ENCODE measurements around the gene TAF3.

Gene TAF3

DNA sequence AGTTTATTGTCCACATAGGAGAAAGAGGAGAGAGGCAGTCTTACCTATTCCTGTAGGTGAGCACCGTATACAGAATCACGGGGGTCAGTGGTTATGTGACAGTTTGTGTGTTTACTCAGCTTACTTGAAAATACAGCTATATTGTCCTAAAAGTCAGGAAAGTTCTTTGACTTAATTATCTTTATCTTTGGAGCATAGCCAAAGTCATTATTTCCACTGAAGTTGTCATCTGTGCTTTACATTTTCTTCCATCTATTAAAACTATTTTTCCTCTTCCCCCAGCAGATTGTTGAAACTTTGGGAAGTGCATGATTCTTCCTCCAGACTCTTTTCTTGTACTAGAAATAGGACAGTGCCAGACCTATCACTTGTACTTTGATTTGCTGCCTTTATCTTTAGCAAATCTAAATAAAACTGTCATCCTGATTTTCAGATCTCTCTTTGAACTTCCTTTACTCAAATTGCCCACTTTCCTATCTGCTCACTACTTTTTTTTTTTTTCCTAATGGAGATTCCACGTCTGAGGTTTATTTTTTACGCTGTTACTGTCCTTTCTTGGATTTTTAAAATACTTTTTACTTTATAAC, 58.3 kb downstream of the TAF3 start:
- no peak for DNase-seq (ENCODE audit: low read depth)

DNA sequence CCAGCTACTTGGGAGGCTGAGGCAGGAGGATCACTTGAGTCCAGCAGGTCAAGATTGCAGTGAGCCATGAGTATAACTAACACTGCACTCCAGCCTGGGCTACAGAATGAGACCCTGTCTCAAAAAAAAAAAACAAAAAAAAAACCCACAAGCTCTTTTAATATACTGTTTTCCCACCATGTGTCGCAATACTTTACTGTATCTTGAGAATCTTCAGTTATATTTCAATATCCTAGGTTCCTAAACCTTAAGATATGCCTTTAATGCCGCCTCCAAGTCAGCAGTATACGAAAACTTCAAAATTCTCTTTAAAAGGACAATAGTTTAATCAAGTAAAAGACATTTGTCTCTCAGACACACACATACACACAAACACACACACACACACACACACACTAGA, 62.8 kb downstream of the TAF3 start:
- no peak for DNase-seq (ENCODE audit: low read depth)

DNA sequence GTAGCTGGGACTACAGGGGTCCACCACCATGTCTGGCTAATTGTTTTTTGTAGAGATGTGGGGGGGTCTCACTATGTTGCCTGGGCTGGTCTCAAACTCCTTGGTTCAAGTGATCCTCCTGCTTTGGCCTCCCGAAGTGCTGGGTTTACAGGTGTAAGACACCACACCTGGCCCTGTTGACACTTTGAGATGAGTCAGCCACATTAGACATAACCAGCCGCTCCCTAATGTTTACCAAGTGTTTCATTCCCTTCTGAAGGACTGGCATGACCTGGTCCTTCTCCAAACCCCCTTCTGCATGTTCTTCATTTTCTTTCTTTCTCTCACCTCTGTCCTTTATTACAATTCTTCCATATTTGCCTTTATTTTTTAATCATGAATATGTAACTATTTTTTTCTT, 67.8 kb downstream of the TAF3 start:
- DNase-seq (ENCODE audit: low read depth) = no peak

DNA sequence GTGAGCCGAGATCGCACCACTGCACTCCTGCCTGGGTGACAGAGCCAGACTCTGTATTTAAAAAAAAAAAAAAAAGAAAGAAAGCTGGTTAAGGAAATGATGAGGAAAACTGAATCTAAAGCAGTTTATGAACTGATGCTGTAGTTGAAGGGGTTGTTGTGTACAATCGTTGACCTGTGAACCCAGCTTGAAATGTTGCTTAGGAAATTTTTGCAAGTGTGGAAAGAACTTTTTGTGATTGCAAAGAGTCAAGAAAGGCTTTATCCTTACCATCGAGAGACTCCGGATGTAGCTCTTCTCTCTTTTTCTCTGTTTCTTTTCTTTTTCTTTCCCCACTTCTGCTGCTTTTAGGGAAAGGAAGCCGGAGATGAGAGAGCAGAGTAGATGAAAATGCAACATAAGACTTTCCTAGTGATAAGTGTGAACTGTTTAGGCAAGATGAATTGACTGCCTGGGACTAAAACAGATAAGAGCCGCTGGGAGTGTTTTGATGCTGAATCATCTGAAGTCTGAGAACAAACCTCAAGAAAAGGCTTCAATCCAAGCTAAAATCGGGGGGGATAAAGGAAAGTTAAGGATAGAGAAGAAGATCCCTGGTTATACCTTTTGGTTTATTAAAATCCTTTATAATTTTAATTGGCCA, 69.0 kb downstream of the TAF3 start:
- peak; percentile 94 for DNase-seq (ENCODE audit: low read depth)

DNA sequence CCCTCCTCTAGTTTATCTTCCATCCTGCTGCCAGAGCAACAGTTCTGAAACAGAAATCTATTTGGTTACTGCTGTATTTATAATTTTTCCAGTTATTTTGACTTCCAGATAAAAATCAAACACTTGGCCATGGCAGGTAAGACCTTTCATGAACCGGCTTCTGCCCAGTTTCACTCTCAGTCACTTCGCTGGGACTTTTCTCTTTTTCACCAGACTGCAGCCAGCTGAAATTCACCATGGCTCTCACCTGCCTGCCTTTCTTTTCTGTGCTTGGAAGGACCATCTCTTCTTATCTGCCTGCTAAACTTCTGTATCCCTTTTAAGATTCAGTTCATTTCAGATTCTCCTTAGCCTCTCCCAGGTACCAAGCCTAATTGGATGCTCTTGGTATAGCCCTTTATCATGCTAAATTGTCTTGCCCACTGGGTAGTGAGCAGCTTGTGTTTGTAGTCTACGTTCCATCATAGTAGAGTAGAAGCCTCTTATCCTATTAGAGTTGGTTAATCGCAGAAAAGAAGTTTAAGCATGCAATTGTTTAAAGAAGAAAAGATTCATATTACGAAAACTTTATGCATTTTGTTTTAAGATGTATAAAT, 71.7 kb downstream of the TAF3 start:
- DNase-seq (ENCODE audit: low read depth) = no peak

DNA sequence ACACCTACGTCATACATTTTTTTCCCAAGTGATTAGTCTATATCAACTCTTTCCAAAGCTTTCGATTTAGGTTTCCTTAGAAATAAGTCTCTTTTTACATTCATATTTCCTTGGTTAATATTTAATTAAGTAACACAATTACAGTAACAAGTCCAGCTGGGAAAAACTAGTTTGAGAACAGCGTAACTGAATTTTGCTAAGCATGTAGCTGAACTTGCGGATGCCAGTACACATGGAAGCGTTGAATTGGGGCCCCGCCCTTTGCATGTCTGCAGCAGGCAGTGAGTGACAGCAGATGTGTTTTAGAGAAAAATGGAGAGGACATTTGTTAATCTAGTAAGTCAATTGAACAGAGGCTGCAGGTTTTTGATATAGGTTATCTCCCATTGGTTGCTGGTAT, 72.5 kb downstream of the TAF3 start:
- no peak for DNase-seq (ENCODE audit: low read depth)

DNA sequence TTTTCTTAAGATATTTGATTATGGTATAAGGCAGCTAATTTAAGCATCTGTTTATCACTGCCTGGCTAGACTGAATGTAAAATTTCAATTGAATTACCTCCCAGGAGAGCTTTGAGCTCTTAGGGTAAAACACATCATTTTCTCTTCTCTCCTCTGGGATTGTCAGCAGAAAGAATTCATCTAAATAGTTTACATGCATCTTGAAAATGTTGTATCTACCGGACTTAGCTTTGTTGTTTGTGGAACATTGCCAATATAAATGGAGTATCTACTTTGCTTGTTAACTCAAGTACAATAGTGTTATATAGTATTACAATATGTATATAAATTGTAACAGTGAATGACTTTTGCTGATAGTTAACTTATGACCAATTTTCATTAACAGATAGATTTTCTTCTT, 73.3 kb downstream of the TAF3 start:
- DNase-seq (ENCODE audit: low read depth) = peak; percentile 12

DNA sequence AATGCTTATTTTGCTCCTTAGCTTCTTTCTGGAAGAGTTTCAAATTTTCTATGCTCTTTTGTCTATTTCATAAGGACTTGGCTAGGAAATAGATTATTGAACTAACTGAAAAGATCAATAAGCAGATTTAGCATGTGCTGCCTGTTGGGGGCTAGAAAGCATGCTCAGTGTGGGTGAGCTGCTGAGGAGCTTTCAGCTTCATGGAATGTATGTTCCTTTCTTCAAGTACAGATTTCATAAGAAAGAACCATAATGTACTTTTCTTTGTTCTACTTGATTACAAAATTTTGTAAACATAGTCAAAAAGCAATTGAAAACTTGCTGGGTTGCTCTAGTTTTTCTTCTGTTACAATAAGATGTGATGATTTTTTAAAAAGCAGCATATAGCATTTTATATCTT, 73.8 kb downstream of the TAF3 start:
- peak; percentile 46 for DNase-seq (ENCODE audit: low read depth)

DNA sequence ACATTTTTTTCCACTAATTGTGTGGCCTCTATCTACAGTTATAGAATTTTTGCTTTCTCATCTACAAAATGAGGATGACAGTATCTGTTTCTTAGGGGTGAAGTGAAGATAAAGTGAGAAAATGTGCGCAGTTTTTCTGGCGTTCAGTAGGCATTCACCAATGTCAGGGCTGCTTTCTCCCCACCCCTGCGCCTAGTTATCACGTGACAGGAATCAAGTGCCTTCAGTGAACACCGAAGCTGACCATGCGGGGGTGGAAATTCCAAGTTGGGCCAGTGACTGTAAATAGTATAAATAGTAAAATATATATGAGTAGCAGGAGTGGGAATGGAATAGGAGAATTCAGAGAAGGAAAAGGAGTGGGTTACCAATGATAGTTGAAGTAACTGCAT, 77.4 kb downstream of the TAF3 start:
- DNase-seq (ENCODE audit: low read depth) = no peak

DNA sequence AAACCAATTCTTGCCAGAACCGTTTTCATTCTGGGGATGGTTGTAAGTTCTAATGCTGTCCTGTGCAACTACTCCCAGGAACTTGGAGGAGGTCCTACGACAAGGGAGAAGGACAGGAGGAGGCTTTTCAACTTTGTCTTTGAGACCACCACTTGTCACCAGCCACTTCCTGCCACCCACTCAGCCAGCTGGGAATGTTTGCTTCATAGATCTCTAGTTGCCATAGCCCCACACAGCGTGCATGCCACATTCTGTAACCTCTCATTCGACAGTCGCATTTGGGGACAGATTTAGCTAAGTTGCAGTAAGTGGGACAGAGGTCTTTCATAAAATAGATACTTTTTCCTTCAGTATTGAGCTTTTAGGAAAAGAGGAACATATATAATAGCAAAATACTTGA, 78.0 kb downstream of the TAF3 start:
- DNase-seq (ENCODE audit: low read depth) = no peak

DNA sequence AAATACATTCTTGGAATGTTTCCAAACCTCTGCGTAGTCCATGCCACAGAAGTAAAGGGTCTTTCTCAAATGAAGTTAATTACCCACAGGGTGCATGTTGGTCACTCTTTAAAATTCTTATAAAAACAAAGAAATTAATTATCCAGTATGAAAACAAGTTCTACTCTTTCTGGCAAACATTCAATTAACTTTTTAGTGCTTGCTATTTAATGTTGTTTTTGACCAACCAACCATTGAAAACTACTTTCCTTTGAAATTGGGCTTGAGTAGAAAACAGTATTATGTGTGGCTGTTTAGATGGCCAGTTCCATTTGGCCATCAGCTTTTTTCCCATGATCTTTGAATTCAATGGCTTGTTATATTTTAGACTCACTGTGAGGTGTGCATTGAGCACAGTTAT, 83.0 kb downstream of the TAF3 start:
- DNase-seq (ENCODE audit: low read depth) = no peak

DNA sequence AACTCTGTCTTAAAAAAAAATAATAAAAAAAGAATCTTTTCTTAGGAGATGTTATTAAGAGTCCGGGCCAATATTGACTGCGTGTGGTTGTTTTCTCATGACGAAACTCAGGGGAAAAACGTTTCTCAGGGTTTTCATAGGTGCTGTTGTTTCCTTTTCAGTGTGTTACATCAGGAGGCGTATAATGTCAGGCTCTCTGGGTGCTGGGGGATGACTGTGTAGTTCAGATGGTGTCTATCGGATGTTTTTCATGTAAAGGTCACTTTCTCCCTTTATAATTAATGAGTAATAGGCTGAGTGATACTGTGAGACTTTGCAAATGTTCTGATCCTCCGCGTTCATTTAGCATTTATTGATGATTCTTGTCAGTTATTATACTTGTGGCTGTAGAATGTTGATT, 84.1 kb downstream of the TAF3 start:
- DNase-seq (ENCODE audit: low read depth) = no peak

DNA sequence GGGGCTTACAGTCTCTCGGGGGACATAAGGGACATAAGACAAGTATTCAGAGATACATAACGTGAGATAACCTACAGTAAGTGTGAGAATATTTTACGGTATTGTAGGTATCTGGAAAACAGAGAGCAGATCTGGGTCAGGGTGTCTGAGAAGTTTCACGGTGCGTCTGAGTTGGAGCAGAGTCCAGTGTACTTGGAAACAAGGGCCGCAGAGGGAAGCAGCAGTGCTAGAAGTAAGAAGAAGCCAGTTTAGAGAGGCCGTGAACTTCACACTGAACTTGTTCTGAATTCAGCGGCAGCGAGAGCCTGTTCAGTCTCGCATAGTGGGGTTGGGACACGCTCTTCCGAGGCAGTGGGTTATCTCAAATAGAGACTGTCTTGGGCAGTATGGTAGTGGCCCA, 85.5 kb downstream of the TAF3 start:
- DNase-seq (ENCODE audit: low read depth) = no peak

DNA sequence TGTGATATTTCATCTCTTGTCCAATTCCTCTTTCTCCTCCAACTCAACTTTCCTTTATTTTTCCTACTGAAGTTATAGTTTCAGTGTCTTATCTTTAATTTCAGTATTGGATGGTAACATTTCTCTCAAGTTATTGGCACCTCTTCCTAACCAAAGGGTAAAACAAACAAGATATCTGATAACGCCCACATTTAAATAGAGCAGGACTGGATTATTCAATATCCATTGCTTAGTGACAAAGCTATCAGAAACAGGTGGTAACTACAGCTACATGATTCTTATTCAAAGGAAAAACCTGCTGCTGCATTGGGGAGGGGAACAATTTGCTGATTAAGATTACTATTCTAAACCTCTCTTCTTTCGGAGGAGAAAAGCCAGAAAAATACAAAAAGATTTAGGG, 87.8 kb downstream of the TAF3 start:
- no peak for DNase-seq (ENCODE audit: low read depth)

DNA sequence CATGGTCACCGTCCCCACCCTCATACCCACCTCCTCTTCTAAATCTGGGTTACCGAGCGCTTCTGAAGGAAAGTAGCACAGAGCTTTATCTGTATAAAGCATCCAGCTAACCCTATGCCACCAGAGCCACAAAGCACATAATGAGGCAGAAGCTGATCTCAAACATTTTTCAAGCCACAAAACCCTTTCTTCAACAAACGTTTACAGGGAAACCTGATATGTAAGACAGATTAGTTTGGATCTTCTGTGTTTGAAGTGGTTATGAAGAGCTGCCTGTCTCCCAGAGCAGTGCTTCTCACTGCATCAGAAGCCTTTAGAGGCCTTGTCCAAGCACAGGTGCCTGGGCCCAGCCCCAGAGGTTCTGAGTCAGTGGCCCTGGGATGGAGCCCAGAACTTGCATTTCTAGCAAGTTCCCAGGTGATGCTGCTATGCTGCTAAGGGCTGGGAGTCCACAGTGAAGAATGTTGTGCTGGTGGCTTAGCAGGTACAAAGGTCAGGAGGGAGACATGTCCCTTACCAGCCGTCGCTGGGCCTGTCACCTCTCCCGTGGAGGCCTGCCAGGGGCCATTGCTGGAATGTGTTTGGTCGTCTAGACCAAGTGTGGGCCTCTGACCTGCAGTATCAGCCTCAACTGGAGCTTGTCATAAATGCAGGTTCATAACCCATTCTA, 90.4 kb downstream of the TAF3 start:
- no peak for DNase-seq (ENCODE audit: low read depth)

DNA sequence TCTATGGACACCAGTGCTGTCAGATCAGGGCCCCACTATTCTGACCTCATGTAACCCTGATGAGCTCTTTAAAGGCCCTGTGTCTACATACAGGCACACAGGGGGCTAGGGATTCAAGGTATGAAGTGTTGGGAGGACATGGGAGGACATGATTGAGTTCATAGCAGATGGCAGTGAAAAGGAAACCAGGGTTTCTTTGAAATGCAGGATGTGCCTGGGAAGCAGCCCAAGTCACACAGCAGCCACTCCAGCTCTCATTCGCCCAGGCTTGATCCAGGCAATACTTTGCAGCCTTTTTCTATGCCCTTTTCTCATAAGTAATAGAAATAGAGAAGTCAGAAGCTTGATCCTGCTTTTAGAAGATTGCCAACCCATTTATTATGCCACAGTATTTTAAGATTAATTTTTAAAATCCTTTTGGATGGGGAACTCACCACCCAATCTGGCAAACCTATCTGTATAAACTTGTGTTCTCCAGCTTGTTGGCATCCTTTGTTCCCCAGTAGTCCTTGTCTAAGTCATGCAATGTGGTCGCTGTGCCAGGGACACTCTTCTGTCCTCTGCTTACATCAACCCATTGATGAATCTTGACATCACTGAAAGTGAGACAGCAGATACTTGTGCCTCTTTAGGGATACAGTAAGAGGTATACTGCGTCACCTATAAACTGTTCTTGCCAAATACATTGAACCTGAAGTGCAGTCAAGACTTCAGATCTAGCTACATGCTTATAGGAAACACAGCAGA, 95.0 kb downstream of the TAF3 start:
- DNase-seq (ENCODE audit: low read depth) = no peak

DNA sequence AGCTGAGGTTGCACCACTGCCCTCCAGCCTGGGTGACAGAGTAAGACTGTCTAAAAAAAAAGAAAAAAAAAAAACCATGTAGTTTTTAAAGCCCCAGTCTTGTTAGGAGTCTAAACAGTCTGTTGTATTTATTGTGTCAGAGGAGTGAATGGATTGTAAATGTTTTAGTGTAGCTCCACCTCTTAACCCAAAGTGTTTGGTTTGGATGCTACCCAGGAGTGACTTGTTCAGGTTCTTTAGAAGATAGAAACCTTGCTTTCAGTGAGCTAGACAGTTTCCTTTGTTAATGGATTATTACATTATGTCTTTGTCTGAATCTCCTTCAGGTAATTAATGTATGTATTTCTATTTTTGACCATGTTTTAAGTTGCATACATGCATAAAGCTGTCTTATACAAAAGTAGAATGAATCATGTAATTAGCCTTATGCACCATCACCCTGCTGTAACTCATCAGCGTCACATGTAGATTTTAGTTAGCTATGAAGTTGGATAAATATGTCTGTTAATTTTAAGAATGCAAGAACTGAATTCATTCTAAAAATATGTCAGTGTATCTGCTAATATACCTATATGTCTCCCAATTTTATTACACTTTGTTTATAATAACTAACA, 97.7 kb downstream of the TAF3 start:
- DNase-seq (ENCODE audit: low read depth) = peak; percentile 27

DNA sequence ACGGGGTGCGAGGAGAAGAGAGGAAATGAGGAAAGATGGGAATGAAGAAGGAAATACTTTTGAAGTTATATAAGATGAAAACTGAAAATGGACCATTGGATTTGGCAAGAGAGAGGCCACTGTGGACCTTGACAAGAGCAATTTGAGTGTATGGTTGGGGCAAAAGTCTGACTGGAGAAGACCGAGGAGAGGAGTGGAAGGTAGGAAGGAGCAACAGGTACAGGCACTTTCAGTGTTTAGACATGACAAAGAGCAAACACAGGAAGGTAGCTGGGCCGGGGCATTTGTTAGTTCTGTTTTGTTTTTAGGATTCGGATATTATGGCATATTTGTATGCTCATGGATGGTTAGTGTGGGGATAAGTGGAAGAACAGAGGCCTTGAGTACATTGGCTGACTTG, 99.4 kb downstream of the TAF3 start:
- no peak for DNase-seq (ENCODE audit: low read depth)

DNA sequence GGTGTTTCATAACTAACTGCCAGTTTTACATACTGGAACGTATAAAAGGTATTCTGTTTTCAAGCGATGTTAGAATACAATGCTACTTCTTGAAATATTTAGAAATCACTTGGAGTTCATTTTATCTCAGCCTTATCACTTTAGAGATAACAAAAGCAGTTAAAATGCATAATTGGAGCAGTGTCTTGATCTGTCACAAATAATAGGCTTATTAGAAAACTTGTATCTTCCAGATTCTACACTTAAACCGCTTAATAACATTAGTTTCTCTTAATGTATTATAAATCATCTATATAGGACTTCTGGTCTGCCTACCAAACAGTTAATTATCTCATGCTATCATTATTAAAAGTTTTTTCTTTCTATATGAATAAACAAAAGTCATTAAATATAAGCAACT, 104.4 kb downstream of the TAF3 start:
- no peak for DNase-seq (ENCODE audit: low read depth)

DNA sequence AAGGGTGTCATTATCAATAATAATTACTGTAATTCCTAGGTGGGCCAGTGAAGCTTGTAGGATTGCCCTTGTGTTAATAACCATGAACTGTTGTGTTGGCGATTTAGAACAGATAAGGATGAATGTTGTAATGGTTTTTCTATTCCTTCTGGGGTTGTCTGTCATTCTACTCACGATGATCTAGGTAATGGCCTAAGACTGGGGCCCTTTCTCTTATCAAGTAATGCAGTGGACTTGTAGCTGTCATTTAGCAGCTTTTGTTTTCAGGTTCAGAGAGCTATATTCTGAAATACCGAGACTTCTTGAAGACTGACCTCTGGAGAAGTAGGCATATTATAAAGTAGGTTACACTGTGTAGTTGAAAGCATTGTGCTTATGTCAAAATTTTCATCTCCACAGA, 110.2 kb downstream of the TAF3 start:
- no peak for DNase-seq (ENCODE audit: low read depth)

DNA sequence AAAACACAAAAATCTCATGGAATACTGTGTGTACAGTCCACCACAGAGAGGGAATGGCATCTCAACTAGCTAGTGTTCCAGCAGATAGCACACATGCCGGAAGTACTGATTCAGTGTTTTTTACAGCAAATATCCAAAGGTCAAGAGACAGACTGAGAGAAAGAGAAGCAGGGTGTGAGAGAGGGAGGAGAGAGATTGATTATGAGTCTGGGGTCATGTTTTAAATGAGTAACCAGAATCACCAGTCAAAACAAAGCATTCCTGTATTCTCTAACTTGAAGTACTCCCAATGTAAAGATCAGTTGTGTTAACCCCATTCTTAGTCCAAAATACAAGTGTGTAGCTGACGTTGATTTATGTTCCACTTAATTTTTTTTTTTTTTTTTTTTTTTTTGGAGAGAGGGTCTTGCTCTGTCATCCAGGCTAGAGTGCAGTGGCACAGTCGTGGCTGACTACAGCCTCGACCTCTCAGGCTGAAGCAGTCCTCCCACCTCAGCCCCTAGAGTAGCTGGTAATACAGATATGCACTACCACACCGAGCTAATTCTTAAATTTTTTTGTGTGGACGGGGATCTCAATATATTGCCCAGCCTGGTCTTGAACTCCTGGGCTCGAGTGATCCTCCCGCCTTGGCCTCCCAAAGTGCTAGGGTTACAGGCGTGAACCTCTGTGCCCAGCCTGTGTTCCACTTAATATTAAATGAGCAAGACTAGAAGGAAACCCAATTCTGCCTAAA, 114.2 kb downstream of the TAF3 start:
- peak; percentile 34 for DNase-seq (ENCODE audit: low read depth)

DNA sequence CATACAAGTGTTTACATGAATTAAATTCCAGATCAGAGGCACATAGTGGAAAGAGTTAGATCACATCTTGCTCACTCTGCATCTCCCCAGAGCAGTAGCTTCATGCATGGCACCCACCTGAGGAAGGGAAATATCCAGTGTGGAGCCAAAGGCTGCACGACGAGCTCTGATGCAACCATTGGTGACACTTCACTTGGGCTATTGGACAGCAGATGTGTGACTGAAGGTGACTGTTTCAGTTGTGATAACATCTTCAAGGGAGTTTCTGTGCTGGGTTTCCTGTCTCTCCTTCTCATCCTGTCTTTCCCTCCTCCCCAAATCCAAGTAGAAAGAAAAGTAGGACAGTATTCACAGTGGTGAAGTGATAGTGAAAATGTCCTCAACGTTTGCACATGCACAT, 115.0 kb downstream of the TAF3 start:
- no peak for DNase-seq (ENCODE audit: low read depth)
